NT2/D1 (cell line): ENCODE data around the gene LMNB1.
"Not testable (repeated sequence)": the region's sequence is repeated elsewhere in the genome, so short reads cannot be mapped to it uniquely, and the experiment has no call there.

Experiments used
- DNase-seq: peaks from one replicate; pipeline ENCODE4 v3.0.0-alpha.2; 2011; ENCODE audit warnings: low read depth, low spot score
- H3K27me3 ChIP-seq: 2 replicates; pipeline ENCODE4 v1.6.0; 2011; ENCODE audit warnings: mild to moderate bottlenecking; ENCODE audit not compliant: insufficient read length, insufficient read depth
- H3K36me3 ChIP-seq: 2 replicates; pipeline ENCODE4 v1.6.1; 2011; ENCODE audit warnings: mild to moderate bottlenecking, low read length, mixed read lengths; ENCODE audit not compliant: insufficient read depth, insufficient read length
- H3K4me1 ChIP-seq: 2 replicates; pipeline ENCODE4 v1.5.1; 2011; ENCODE audit not compliant: insufficient read depth, insufficient read length
- H3K4me3 ChIP-seq: 2 replicates; pipeline ENCODE4 v1.5.1; 2011; ENCODE audit warnings: low read depth; ENCODE audit not compliant: insufficient read length
- H3K9ac ChIP-seq: 2 replicates; pipeline ENCODE4 v1.6.0; 2011; ENCODE audit warnings: low read depth; ENCODE audit not compliant: insufficient read length
- H3K9me3 ChIP-seq: 2 replicates; pipeline ENCODE4 v1.5.1; 2011; ENCODE audit warnings: mild to moderate bottlenecking, low read length; ENCODE audit not compliant: insufficient read depth
- SUZ12 ChIP-seq: IDR thresholded peaks from 2 replicates; pipeline ENCODE4 v1.6.1; 2011; ENCODE audit not compliant: insufficient read length, insufficient read depth; ENCODE audit errors: extremely low read depth
- YY1 ChIP-seq: IDR thresholded peaks from 2 replicates; pipeline ENCODE4 v1.6.1; 2011; ENCODE audit not compliant: insufficient read length, insufficient read depth
- ZNF274 ChIP-seq: IDR thresholded peaks from 2 replicates; pipeline ENCODE4 v1.6.1; 2011; ENCODE audit warnings: mild to moderate bottlenecking, low read depth, low read length

LMNB1 gene

GRCh38 chr5:126805063-126805462 lies 28.1 kb downstream of the LMNB1 start:
- TF ChIP-seq YY1 (no peak), ZNF274 (no peak), SUZ12 (no peak)
- Histone ChIP-seq H3K36me3 (peaks cover 32% of the 10 kb centered on the region), H3K27me3 (no peaks in the 10 kb centered on the region), H3K9ac (no peak overlapping the region), H3K9me3 (no peaks in the 10 kb centered on the region), H3K4me3 (no peak overlapping the region), H3K4me1 (no peaks in the 10 kb centered on the region)
- no peak for DNase-seq

GRCh38 chr5:126808521-126808988 lies 31.6 kb downstream of the LMNB1 start:
- no peak overlapping the region for H3K4me3 ChIP-seq
- H3K4me1 ChIP-seq = no peaks in the 10 kb centered on the region
- H3K9ac ChIP-seq = no peak overlapping the region
- peaks cover 54% of the 10 kb centered on the region for H3K36me3 ChIP-seq
- TF ChIP-seq SUZ12 (no peak), ZNF274 (no peak), YY1 (no peak)
- no peak for DNase-seq
- H3K9me3 ChIP-seq = no peaks in the 10 kb centered on the region
- no peaks in the 10 kb centered on the region for H3K27me3 ChIP-seq

GRCh38 chr5:126809916-126810315 lies 33.0 kb downstream of the LMNB1 start:
- no peak for TF ChIP-seq YY1
- no peak for TF ChIP-seq ZNF274
- TF ChIP-seq SUZ12 = no peak
- H3K4me3 ChIP-seq = no peak overlapping the region

GRCh38 chr5:126810596-126811380 lies 33.9 kb downstream of the LMNB1 start:
- Histone ChIP-seq H3K27me3 (no peaks in the 10 kb centered on the region), H3K9ac (no peak overlapping the region), H3K36me3 (peaks cover 57% of the 10 kb centered on the region), H3K4me3 (no peak overlapping the region), H3K4me1 (no peaks in the 10 kb centered on the region), H3K9me3 (no peaks in the 10 kb centered on the region)
- no peak for DNase-seq
- no peak for TF ChIP-seq ZNF274
- no peak for TF ChIP-seq SUZ12
- no peak for TF ChIP-seq YY1

More at GRCh38 chr5:126809916-126810315, 33.0 kb downstream of the LMNB1 start:
- Histone ChIP-seq H3K36me3 (peaks cover 55% of the 10 kb centered on the region), H3K4me1 (no peaks in the 10 kb centered on the region), H3K27me3 (no peaks in the 10 kb centered on the region), H3K9me3 (no peaks in the 10 kb centered on the region), H3K9ac (no peak overlapping the region)
- DNase-seq = no peak

GRCh38 chr5:126811515-126812198 lies 34.7 kb downstream of the LMNB1 start:
- no peak overlapping the region for H3K4me3 ChIP-seq
- H3K27me3 ChIP-seq = no peaks in the 10 kb centered on the region
- no peaks in the 10 kb centered on the region for H3K9me3 ChIP-seq
- no peaks in the 10 kb centered on the region for H3K4me1 ChIP-seq
- TF ChIP-seq YY1 (no peak), ZNF274 (no peak), SUZ12 (no peak)
- DNase-seq = no peak
- no peak overlapping the region for H3K9ac ChIP-seq
- peaks cover 56% of the 10 kb centered on the region for H3K36me3 ChIP-seq

GRCh38 chr5:126812199-126812570 lies 35.2 kb downstream of the LMNB1 start:
- Histone ChIP-seq H3K9ac (no peak overlapping the region), H3K9me3 (no peaks in the 10 kb centered on the region), H3K36me3 (peaks cover 57% of the 10 kb centered on the region), H3K4me1 (no peaks in the 10 kb centered on the region), H3K4me3 (no peak overlapping the region), H3K27me3 (no peaks in the 10 kb centered on the region)
- TF ChIP-seq SUZ12 = no peak
- no peak for TF ChIP-seq ZNF274
- TF ChIP-seq YY1 = no peak
- no peak for DNase-seq

GRCh38 chr5:126813799-126814198 lies 36.9 kb downstream of the LMNB1 start:
- H3K9ac ChIP-seq, H3K4me3 ChIP-seq, H3K27me3 ChIP-seq, H3K4me1 ChIP-seq, H3K9me3 ChIP-seq, DNase-seq: not testable (repeated sequence)
- H3K36me3 ChIP-seq = peaks cover 67% of the 10 kb centered on the region
